Iris pigment epithelial cell (primary cell): ENCODE measurements around the gene NR2C2AP.

Source experiments
- DNase-seq: peaks from one replicate; pipeline ENCODE4 v3.0.0-alpha.2; 2011; ENCODE audit warnings: low read depth

Gene NR2C2AP

DNA sequence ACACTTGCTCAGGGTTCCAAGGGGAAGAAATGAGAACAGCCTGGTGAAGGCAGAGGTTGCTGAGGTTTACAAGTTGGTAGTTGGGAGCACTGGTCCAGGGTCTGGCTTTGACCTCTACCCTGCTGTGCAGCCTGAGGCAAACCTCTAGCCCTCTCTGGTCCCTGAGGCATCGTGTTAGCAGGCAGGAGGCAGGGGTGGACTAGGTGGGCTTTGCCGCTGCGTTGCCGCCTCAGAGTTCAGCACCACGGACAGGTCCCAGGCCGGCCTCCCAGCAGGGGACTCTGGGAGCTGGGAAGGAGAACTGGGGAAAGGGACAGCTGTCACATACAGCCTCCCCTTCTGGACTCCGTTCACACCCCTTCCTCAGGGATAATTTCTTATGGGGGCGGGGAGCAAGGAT, 11.7 kb upstream of the NR2C2AP start:
- DNase-seq: peak; percentile 22

DNA sequence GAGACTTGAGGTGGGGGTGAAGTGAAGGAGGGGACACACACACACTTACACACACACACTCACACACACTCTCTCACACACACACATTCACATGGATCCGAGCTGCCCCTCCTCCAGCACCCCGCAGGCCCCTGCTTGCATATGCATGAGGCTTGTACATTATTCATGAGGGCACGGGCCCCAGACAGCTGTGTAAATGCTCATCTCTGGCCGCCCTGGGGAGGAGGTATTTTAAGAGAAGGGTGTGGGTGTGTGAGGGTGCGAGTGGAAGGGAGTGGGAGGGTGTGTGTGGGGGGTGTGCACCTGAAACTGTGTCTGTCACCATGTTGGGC, 10.9 kb upstream of the NR2C2AP start:
- no peak for DNase-seq

DNA sequence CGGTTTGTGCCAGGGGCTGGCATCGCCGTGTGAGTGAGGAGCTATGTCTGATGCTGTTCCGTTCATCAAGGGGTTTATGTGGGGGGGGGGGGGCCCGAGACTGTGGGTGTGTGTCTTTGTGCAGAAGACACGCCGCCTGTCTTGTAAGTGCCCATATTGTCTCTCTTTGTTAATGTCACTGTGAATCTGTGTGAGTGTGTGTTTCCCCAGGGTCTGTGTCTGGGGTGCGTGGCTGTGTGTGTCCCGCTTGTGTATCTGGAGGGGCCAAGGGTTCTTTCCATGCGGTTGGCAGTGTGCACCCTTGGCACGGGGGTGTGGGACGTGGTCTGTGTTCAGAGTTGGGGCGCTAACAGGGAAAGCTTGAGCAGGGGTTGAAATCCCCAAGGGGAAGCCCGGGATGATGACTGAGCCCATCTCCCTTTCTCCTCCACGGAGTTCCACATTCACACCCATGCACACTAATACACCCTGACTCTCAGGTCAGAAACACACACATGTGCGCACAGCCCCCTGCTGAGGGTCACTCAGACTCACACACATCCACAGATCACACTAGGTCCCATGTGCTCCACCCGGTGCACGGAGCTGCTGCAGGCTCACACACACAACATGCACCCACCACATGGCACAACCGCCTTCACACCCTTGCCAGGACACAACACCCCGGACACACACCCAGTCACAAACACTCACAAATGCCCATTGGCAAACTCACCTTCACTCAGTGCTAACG, 10.4 kb upstream of the NR2C2AP start:
- no peak for DNase-seq

DNA sequence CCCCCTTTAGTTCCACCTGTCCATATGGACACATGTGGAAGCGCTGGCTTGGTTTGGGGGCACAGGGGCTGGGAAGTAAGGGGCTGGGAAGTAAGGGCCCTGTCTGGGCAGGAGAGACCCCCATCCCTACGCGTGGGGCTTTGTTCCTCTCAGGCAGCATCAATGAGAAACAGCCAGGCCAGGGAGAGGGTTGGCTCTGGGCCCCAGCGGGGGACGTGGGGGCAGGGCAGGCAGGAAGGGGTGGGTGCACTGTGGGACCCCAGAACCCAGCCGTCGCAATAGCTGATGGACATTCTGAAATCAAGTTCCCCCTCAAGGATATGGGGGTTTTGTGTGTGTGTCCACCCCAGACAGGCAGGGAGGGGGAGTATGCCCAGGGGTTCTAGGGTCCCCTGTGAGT, 9.7 kb upstream of the NR2C2AP start:
- DNase-seq: no peak

DNA sequence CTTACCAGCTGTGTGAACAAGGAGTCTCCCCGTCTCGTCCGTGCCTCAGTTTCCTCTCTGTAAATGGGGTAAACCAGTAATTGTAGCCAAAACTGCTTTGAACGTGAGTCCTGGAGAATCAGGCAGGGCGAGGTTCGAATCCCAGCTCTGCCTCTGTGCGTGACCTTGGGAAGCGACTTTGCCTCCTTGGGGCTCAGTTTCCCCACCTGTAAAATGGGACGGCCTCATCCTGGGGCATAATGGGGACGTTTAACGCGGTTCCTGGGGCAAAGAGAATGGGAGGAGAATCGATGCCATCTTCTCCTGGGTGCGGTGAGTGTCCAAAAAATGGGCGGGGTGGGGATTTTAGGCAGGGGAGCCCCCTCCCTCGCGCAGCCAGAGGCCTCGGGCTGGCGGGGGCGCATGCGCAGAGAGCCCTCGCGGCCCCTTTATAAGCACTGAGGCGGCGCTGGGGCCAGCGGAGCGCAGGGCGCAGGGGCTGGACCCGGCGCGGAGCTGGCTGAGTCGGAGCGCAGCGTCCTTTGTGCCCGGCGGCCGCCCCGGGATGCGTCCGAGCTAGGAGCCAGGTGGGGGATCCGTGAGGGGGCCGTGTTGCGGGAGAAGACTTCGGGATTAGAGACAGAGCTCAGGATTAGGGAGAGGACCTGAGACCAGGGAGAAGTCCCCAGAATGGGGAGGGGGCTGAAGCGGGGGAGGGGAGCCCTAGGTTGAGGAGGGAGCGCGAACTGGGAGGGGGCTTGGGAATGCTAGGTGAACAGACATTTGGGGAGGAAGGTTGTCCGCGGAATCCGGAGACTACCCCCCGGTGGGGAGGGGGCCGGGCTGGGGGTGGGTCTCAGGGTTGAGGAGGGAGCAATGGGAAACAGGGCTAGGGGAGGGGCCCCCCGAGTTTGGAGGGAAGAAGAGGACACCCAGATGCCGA, 8.5 kb upstream of the NR2C2AP start, which contains the start of gene NCAN:
Gene NCAN, plus strand, starts transcription at position 460 of the 922 bp plus-strand sequence. CDS start 4,996 bp downstream, outside the sequence.
- DNase-seq: no peak

DNA sequence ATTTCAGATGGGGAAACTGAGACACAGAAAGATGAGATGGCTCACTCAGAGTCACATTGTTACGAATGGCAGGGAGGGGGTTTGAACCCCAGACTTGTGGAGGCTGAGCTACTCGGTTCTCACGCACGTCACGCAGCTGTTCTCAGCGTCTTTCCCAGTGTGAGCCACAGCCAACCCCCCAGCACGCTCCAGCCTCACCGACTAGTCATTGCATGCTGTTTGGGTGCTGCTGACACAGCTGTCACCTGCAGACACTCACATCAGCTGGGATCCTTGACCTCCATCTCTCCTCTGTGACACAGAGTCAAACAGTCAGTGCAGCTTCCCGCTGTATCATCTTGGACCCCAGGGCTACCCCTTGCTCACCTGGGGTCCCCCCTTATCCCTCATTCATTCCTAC, 6.2 kb upstream of the NR2C2AP start:
- DNase-seq: no peak

DNA sequence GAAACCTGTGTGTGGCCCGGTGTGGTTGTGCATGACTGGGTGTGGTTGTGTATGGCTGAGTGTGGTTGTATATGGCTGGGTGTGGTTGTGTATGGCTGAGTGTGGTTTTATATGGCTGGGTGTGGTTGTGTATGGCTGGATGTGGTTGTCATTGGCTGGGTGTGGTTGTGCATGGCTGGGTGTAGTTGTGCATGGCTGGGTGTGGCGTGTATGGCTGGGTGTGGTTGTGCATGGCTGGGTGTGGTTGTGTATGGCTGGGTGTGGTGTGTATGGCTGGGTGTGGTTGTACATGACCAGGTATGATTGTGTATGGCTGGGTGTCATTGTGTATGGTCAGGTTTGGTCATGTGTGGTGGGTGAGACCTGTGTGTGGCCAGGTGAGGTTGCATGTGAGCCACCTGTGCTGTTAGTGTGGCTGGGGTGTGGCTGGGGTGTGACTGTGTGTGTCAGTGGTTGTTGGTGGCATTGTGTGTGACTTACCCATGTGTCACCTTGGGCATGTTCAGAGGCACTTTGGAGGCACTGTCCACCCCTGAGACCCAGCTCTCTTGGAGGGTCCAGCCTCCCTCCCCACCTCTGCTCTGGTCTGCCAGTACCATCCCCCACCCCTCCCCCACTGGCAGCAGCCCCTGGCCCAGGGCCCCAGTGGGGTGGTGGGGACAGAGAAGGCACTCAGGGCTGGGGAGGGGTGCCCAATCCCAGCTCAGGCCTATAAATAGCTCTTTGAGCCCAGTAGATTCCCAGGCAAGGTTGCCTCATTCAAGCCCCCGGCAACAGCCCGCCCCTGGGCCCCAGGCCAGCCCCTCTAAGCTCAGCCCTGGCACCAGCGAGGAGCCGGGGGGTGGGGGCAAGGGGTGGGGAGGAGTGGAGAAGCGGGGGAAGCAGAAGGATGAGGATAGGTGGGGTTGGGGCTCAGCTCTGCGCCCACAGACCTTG, 4.7 kb upstream of the NR2C2AP start:
- DNase-seq: no peak

DNA sequence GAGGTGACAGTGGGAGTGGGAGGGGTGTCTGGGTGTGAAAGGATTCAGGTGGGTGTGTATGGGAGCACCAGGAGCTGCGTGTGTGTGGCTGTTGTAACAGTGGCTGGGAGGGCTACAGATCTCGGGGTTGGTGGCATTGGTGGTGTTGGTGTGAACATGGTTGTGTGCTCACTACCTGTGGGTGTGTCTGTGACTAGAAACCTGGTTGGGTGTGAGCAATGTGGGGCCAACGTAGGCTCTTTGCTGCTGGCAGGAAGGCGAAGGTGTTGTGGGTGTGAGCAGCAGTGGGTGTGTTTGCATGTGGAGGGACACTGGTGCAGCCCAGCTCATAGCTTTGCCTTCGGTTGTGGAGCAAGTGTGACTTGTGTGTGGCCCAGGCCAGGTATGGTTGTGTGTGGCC, 3.7 kb upstream of the NR2C2AP start:
- DNase-seq: no peak

DNA sequence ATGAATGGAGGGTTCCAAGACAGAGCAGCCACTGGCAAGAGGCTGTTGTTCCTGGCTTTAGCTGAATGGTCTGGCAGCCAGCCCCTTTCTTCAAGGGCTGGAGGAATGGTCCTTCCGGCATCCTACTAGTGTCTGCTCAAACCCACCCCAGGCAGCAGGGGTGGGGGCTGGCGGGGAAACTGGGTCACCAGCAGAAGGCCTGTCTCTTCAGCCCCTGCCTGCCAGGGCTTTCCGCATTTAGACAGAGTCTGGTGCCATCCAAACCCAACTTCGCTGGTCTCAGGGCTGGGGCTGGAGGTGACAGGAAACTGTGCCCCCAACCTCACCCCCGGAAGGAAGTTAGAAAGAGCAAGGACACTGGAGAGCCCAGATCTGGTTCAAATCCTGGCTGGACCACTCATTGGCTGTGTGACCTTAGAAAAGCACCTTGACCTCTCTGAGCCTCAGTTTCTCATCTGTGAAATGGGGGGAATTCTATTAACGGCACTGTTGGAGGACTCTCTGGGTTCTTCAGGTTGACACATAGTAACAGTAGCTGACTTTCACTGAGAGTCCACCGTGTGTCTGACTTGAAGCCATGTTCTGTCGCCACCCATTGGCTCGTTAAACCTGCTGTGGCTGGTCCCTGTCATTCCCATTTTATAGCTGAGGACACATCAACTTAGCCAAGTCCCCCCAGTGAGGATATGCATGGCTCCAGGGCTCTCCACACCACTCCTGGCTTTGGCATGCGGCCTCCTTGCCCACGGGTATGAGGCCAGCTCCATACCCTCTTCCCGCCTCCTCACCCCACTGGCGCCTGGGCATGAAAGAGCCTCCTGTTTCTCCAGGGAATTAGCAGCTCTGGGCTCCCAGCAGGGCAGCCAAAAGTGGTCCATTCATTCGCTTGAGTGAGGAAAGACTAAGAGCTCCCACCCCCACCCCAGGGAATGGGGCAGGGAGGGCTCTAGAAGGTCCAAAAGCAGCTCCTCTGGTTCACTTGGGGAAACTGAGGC, 2.5 kb upstream of the NR2C2AP start:
- no peak for DNase-seq

DNA sequence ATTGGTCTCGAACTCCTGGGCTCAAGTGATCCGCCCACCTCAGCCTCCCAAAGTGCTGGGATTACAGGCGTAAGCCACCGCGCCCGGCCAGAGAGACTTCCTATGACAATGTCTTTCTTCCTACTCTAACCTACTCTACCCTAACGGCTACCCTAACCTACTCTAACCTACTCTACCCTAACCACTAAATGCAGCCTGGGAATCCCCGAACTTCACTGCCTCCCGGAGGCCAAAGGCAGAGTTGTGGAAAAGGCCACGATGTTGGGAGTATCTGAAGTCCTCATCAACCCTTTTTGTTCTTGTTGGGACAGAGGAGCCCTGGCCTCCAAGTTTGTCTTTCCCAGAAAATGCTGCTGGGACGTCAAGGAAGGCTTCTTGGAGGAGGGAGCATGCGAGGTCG, 967 bp upstream of the NR2C2AP start:
- DNase-seq: no peak

DNA sequence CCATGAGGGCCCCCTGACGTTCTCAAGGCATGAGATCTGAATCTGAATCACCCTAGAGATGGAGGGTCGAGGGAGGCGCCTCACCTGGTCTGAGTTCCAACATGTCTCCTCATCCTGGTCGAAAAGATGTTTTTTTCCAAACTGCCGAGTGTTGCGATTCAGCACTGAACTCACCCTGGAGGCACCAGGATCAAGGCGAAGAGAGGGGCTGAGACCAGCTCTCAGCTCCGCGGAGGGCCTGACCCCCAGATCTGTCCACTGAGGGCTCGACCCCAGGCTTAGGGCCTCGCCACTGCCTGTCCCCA, 555 bp downstream of the NR2C2AP start:
- DNase-seq: no peak

DNA sequence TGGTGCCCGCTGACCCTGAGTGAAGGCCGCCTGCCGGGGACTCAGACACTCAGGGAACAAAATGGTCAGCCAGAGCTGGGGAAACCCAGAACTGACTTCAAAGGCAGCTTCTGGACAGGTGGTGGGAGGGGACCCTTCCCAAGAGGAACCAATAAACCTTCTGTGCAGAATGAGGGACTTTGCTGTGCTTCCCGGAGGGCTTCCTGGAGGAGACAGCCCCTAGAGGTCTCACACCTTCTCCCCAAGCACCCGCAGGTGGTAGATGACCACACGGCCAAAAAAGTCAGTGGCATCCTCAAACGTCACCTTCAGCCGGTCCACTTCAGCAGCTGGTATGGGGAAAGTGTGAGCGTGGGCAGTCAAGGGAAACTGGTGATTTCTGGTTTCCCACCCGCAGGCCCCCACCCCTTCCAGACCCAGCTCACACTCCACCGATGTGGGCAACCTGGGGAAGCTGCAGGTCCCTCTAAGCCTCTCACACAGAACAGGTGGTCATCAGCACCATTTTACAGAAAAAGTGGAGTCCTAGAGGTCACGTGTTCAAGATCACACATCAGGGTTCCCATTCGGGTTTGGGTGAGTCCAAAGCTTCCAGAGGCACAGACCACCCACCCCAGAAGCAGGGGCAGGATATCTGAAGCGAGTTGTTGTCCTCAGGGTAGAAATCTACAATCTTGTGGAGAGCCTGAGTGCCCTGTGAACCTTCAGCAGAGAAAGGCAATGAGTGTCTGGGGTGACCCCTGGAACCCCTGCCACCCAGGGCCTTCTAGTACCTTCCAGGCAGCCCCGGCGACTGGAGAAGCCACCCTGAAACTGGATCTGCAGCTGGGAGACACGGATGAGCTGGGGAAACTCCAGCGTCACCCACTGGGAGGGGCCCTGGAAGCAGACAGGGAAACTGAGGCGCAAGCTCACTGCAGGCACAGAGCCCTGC, 1.2 kb downstream of the NR2C2AP start:
- no peak for DNase-seq

DNA sequence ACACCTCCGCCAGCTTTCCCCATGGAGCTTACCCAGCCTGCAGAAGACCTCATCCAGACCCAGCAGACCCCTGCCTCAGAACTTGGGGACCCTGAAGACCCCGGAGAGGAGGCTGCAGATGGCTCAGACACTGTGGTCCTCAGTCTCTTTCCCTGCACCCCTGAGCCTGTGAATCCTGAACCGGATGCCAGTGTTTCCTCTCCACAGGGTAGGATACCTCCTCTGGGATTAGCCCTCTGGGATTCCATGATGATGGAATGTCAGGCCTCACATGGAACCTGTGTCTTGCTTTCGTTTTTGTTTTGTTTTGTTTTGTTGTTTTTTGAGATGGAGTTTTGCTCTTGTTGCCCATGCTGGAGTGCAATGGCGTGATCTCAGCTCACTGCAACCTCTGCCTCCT, 9.3 kb downstream of the NR2C2AP start:
- no peak for DNase-seq

DNA sequence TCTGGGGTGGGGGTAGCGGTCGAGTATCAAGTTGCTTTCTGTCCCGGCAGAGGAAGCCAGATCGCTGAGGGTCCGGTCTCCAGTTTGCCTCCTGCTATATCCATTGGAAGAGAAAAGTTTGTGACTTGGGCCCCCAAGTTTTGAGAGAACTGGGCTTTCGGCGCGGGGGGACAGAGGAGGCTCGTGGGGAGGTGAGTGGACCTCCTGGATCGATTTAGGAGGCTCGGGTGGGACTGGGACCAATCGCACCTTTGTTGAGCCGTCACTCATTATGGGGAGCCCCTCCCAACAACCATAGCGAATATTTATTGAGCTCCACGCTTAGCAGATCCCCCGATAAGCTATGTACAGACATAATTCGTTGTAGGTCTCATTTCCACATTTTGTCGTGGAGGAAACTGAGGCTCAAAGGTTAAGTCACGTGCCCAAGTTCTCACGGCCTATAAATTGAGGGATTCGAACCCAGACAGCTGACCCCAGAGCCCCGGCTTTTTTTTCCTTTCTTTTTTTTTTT, 10.2 kb downstream of the NR2C2AP start:
- no peak for DNase-seq

DNA sequence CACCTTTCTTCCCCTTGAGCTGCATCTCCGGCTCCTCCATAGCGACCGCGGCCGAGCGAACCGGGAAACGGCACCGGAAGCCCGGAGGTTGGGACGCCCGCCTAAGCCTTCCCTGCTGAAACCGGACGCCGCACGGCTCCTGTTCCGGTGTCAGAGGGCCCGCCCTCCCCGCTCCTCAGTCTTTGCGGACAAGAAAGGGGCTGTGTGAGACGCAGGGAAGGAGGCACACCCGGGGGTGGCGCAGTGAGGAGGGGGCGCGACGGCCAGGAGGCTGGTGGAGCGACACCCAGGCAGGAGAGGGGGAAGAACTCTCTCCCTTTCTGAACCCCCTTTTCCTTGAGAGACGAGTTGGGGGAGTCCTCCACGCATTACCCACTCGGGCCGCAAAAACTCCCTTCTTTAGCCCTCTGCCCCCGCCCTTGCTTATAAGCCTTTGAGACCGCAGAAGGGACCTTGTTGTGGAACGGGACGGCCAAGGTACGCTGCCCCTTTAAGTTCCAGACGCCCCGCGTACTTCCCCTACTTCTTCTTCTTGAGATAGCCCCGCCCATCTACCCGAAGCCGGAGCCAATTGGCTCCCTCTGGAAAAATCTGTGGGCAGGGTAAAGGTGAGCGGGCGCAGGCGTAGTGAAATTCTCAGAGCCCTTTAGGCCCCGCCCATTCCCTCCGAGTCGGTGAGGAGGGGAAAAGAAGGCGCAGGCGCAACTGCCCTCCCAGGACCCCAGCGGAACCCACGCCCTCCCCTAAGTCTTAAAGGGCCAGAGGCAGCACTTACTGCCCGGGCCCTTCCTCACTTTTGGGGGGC, 10.9 kb downstream of the NR2C2AP start, which contains the start of the genes BORCS8 and RFXANK:
Gene BORCS8, minus strand, starts transcription at position 75 of the 805 bp plus-strand sequence. Its CDS starts 35 bp downstream, at position 40.
Gene RFXANK, plus strand, starts transcription at position 181 of the 805 bp plus-strand sequence. CDS start 1,689 bp downstream, outside the sequence.
- peak; percentile 99 for DNase-seq

DNA sequence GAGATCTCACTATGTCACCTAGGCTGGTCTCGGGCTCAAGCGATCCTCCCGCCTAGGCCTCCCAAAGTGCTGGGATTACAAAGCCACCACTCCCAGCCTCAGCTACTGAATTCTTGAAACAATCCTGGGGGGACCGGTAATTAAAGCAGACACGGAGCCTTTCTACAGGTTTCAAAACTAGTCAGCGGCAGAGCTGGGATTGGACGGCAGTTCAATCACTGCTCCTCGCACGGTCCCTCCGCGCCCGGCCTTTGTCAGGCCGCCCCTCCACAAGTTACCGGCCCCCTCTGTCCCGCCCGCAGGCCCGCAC, 11.5 kb downstream of the NR2C2AP start:
- DNase-seq: no peak

DNA sequence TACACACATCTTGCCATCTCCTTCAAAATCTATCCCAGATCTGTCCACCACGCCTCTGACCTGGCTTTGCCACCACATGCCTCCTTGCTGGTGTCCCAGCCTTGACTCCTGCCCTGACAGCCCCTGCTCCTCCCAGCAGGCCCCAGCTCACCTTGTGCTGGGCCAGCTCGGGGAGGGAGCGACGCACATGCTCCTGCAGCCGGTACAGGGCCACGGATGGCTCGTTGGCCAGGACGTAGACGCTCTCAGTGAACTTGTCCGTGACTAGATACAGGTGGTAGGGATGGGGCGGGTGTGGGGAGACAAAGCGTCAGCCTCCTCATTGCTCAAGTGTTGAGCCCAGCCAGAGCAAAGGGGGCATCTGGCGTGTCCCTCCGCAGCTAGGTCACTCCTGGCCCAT, 16.5 kb downstream of the NR2C2AP start:
- no peak for DNase-seq

DNA sequence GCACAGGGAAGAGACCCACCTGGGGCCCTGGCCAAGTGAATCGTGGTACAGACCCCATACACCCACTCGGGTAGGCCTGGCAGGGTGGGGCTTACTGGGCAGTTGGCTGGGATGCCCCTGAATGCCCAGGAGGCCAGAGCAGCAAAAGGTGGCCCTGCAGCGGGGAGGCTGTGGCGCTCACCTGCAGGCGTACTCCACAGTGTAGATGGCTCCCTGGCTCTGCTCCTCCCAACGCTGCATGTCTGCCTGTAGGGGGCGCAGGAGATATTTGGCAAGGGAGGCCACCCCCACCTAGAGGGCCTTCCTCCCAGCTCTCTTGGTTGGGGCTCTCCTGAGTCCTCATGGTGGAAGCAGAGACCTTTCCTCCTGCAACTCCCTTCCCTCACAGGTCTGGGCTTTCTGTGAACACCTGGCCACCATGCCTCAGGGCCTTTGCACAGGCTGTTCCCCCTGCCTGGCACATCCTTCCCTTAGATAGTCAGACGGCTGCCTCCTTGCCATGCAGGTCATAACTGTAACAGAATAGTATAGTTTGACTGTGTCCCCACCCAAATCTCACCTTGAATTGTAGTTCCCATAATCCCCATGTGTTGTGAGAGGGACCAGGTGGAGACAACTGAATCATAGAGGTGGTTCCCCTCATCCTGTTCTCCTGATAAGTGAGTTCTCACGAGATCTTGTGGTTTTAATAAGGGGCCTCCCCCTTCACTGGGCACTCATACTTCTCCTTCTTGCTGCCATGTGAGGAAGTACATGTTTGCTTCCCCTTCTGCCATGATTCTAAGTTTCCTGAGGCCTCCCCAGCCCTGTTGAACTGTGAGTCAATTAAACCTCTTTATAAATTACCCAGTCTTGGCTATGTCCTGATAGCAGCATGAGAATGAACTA, 17.1 kb downstream of the NR2C2AP start:
- peak; percentile 53 for DNase-seq
